Neural crest cell (in vitro differentiated cells): ENCODE measurements around the gene WNT11. TPM values are rescaled to one million over a fixed set of nuclear protein-coding genes. Genes with fewer than 3 reads are reported as not detected.

Experiments used
- DNase-seq: peaks from one replicate; pipeline ENCODE4 v3.0.0; 2021; ENCODE audit warnings: low read depth, mixed read lengths, low spot score
- H3K27ac Mint-ChIP-seq: one replicate; pipeline ENCODE4 v1.8.0; 2021; ENCODE audit warnings: mild to moderate bottlenecking, mixed read lengths; ENCODE audit not compliant: unreplicated experiment
- H3K27me3 Mint-ChIP-seq: 2 replicates; pipeline ENCODE4 v1.8.0; 2021; ENCODE audit warnings: low read depth, mild to moderate bottlenecking, mixed read lengths
- H3K36me3 Mint-ChIP-seq: 2 replicates; pipeline ENCODE4 v1.8.0; 2021; ENCODE audit warnings: low read depth, mild to moderate bottlenecking, mixed read lengths
- H3K4me1 Mint-ChIP-seq: 2 replicates; pipeline ENCODE4 v1.8.0; 2021; ENCODE audit warnings: mixed read lengths
- H3K4me3 Mint-ChIP-seq: one replicate; pipeline ENCODE4 v1.8.0; 2021; ENCODE audit warnings: mild to moderate bottlenecking, mixed read lengths
- H3K9me3 Mint-ChIP-seq: 2 replicates; pipeline ENCODE4 v1.8.0; 2021; ENCODE audit warnings: mixed read lengths
- CTCF ChIP-seq: fragments of 200-600 bp; sonication (generic); conservative IDR thresholded peaks from 2 replicates; pipeline ENCODE4 v1.5.0; 2021; ENCODE audit warnings: antibody characterized with exemption, mild to moderate bottlenecking
- total RNA-seq: library from RNA; stranded (reverse); gene quantifications from 2 replicates; pipeline ENCODE4 v1.2.1, GENCODE V29; 2021

The WNT11 gene
- total RNA-seq, 1 donor from 2014 or later: 0.19 TPM

GRCh38 chr11:76175783-76176182 is 30.5 kb downstream of the WNT11 start:
- H3K4me3 Mint-ChIP-seq: no peak overlapping the region
- DNase-seq: no peak
- no peak overlapping the region for H3K27ac Mint-ChIP-seq
- H3K36me3 Mint-ChIP-seq: no peaks in the 10 kb centered on the region
- no peaks in the 10 kb centered on the region for H3K9me3 Mint-ChIP-seq
- no peaks in the 10 kb centered on the region for H3K4me1 Mint-ChIP-seq
- no peaks in the 10 kb centered on the region for H3K27me3 Mint-ChIP-seq
- TF ChIP-seq CTCF: no peak

DNA sequence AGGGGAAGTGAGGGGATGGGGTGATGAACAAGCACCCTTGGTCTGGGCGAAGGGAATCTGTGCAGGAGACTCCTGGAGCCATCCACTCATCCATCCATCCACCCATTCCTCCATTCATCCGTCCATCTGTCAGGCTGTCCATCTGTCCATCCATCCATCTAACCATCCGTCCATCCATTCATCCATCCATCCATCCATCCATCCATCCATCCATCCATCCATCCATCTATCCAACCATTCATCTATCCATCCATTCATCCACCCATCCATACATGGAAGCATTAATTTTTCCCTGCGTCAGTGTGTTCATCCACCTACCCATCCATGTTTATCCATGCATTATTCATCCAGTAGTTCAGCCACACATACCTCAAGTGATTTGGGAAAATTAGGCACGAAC is 32.0 kb downstream of the WNT11 start:
- H3K27ac Mint-ChIP-seq: no peak overlapping the region
- no peak for DNase-seq
- no peaks in the 10 kb centered on the region for H3K9me3 Mint-ChIP-seq
- no peaks in the 10 kb centered on the region for H3K27me3 Mint-ChIP-seq
- H3K4me3 Mint-ChIP-seq: no peak overlapping the region
- H3K36me3 Mint-ChIP-seq: no peaks in the 10 kb centered on the region
- H3K4me1 Mint-ChIP-seq: no peaks in the 10 kb centered on the region
- no peak for TF ChIP-seq CTCF

- Mint-ChIP-seq H3K36me3 (no peaks in the 10 kb centered on the region), H3K27me3 (no peaks in the 10 kb centered on the region), H3K4me3 (no peak overlapping the region), H3K27ac (no peak overlapping the region), H3K9me3 (no peaks in the 10 kb centered on the region), H3K4me1 (no peaks in the 10 kb centered on the region)
- TF ChIP-seq CTCF: no peak
- no peak for DNase-seq
Measured at GRCh38 chr11:76173663-76174062, 32.6 kb downstream of the WNT11 start.

- no peak for TF ChIP-seq CTCF
- Mint-ChIP-seq H3K27ac (no peak overlapping the region), H3K9me3 (no peaks in the 10 kb centered on the region), H3K4me3 (no peak overlapping the region), H3K36me3 (no peaks in the 10 kb centered on the region), H3K27me3 (no peaks in the 10 kb centered on the region), H3K4me1 (no peaks in the 10 kb centered on the region)
- no peak for DNase-seq
Measured at GRCh38 chr11:76172583-76172982, 33.7 kb downstream of the WNT11 start.

DNA sequence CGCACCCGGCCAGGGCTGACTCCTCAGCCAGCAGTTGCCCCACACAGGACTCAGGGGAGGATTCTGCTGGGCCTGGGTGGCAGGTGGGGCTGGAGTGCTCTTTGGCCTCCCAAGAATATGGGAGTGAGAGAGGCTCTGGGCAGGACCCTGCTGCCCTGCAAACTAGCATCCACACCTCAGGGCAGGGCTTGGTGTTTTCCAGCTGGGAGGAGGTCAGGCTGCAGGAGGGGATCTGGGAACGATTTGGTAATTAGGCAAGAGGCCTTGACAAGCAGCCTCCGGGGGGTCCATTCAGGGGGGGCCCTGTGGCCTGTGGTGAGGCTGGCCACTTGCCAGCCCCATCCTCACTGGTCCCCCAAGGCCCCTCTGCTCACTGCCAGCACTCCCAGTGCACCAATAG is 35.8 kb downstream of the WNT11 start:
- Mint-ChIP-seq H3K36me3 (no peaks in the 10 kb centered on the region), H3K9me3 (no peaks in the 10 kb centered on the region), H3K27me3 (no peaks in the 10 kb centered on the region), H3K4me3 (no peak overlapping the region), H3K27ac (no peak overlapping the region), H3K4me1 (no peaks in the 10 kb centered on the region)
- DNase-seq: no peak
- TF ChIP-seq CTCF: no peak

- no peak overlapping the region for H3K4me3 Mint-ChIP-seq
Measured at GRCh38 chr11:76169473-76169896, 36.8 kb downstream of the WNT11 start.

More at GRCh38 chr11:76169473-76169896, 36.8 kb downstream of the WNT11 start:
- no peak for DNase-seq
- Mint-ChIP-seq H3K27me3 (no peaks in the 10 kb centered on the region), H3K36me3 (no peaks in the 10 kb centered on the region), H3K9me3 (no peaks in the 10 kb centered on the region), H3K4me1 (no peaks in the 10 kb centered on the region), H3K27ac (no peak overlapping the region)
- TF ChIP-seq CTCF: no peak
